ENCODE measurements around the gene PDE6B. TPM values are rescaled to one million over a fixed set of nuclear protein-coding genes. Genes with fewer than 3 reads are reported as not detected.

Gene PDE6B
- total and polyA plus RNA-seq, 2 of the 13 experiments (the other 11 are each of a cell fraction or from before 2014, with no cell fraction given) = 0.38 to 0.40 TPM

- peaks cover 6 to 66% of the 10 kb centered on the region in 2 experiments for H3K27me3 ChIP-seq (ENCODE audit: control insufficient read depth in 1 of 2, insufficient read depth in 2 of 2, low read length in 2 of 2)
- ChIA-PET POLR2A (no interaction called here), CTCF (ENCODE audit: low intra/inter-chr PET ratio, low total read pairs) (no interaction called here)
- no peaks in the 10 kb centered on the region for H4K20me1 ChIP-seq (ENCODE audit: insufficient read depth, low read length)
- in situ Hi-C loops (cut with HindIII; ENCODE audit: extremely low pct_ligation_motif_present, low pct_unique_long_range_greater_than_20kb) = no loop called here
- H2AFZ ChIP-seq (ENCODE audit: low read length) = no peak overlapping the region
- peaks cover 5% of the 10 kb centered on the region; the same call in 1 of the 2 replicates for H3K9me3 ChIP-seq (ENCODE audit: low read length)
- H3K4me1 ChIP-seq (ENCODE audit: insufficient read depth, low read length) = no peaks in the 10 kb centered on the region
- H3K36me3 ChIP-seq (replicated peaks in 1 of 2; ENCODE audit: control insufficient read depth in 1 of 2, insufficient read depth in 2 of 2, low read length in 2 of 2) = no peaks in the 10 kb centered on the region
- intact Hi-C loops (cut with micrococcal nuclease; ENCODE audit: unreplicated experiment) = no loop called here
- ATAC-seq (peak; percentile 48), FAIRE-seq (no peak), DNase-seq (ENCODE audit: low spot score) (no peak)
- WGBS (ENCODE audit: low lambda C conversion rate) = 29% methylated on average over 10 of the region's 10 CpGs
- H3K9ac ChIP-seq (ENCODE audit: insufficient read depth, low read depth, low read length) = no peak overlapping the region
- no peak overlapping the region for H3K27ac ChIP-seq (ENCODE audit: extremely low read length, insufficient read depth, low read length)
- no peak overlapping the region for H3K4me3 ChIP-seq (replicated peaks in 1 of 3; ENCODE audit: insufficient read depth in 1 of 3, low read depth in 2 of 3, low read length in 3 of 3)
- peak; percentile 49; the same call in 1 of the 2 replicates for TF ChIP-seq ZNF652 (CRISPR knock-in tag; IDR thresholded peaks at IDR 0.05; ENCODE audit: borderline replicate concordance, low read depth)
- TF ChIP-seq CTCF (CRISPR knock-in tag; IDR thresholded peaks at IDR 0.05) = 0 out of 2 replicates have a peak, but pooled peaks have one; percentile 8
- TF ChIP-seq ZNF775 (CRISPR knock-in tag; IDR thresholded peaks at IDR 0.05; ENCODE audit: borderline replicate concordance) = no peak
- TF ChIP-seq FOSL2 (CRISPR knock-in tag; IDR thresholded peaks at IDR 0.05) = peak; percentile 56
- no TSS peak for BruUV-seq (replicated peaks)
- H3K79me2 ChIP-seq (ENCODE audit: insufficient read depth, low read length) = no peaks in the 10 kb centered on the region
- H3K4me2 ChIP-seq (ENCODE audit: low read depth, low read length) = no peak overlapping the region
Observed at GRCh38 chr4:610411-611261, 14.7 kb upstream of the PDE6B start.
